ENCODE measurements around the gene AHI1. TPM values are rescaled to one million over a fixed set of nuclear protein-coding genes. Genes with fewer than 3 reads are reported as not detected.
A peak's percentile ranks its signal among the peaks of the same experiment; 100 is the strongest.

Gene AHI1
- total and polyA plus RNA-seq, 10 of the 15 experiments (the other 5 are each of a cell fraction or from before 2014, with no cell fraction given): 3.2 to 9.5 (median 4.6) TPM

DNA sequence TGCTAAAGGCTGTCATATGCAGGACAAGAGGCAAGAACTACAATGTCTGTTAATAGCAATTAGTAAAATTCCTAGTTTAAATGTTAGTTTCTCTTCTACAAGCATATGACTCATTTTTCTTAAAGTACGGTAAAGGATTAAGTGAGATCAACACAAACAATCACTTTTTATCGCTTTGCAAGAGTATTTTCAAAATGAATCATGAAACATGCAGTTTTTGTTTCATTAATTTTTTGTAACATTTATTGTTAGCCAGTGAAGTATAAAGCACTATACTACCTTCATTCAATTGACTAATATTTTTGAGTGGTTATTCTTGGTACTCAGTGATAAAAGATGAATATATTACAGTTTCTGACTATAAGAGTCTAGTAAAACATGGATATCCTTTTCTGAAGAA, 138.6 kb downstream of the AHI1 start:
- FAIRE-seq: no peak
- Histone ChIP-seq H3K27ac (ENCODE audit: control insufficient read depth, insufficient read depth) (no peak overlapping the region), H3K9ac (ENCODE audit: control insufficient read depth, insufficient read depth, low read length) (no peak overlapping the region), H3K4me2 (ENCODE audit: control insufficient read depth, insufficient read depth) (no peak overlapping the region), H3K9me3 (replicated peaks; ENCODE audit: control insufficient read depth, insufficient read depth, low read length) (no peaks in the 10 kb centered on the region), H3K27me3 (replicated peaks in 1 of 2; ENCODE audit: control insufficient read depth in 2 of 2, insufficient read depth in 2 of 2, low read length in 1 of 2) (no peaks in the 10 kb centered on the region), H3K4me1 (ENCODE audit: control insufficient read depth, insufficient read depth, low read length) (no peaks in the 10 kb centered on the region), H2AFZ (ENCODE audit: control insufficient read depth, low read depth, low read length) (no peak overlapping the region), H3K36me3 (ENCODE audit: control insufficient read depth in 2 of 2, insufficient read depth in 2 of 2, low read length in 1 of 2) (no peaks in the 10 kb centered on the region), H3K4me3 (no peak overlapping the region), H4K20me1 (ENCODE audit: control insufficient read depth, insufficient read depth) (no peaks in the 10 kb centered on the region), H3K79me2 (ENCODE audit: control insufficient read depth, insufficient read depth, low read length) (no peaks in the 10 kb centered on the region)
- DNase-seq (ENCODE audit: low read depth, low spot score): no peak
- ChIA-PET POLR2A (no interaction called here), CTCF (no interaction called here), SMC1A (ENCODE audit: uncharacterized antibody, unreplicated experiment) (no interaction called here), RAD21 (ENCODE audit: unreplicated experiment) (no interaction called here)
- TF ChIP-seq TCF12 (IDR thresholded peaks at IDR 0.05; ENCODE audit: low read depth, low read length): no peak
- TF ChIP-seq JUNB (IDR thresholded peaks at IDR 0.05): peak; percentile 44; the same call in 1 of the 2 replicates
- WGBS (ENCODE audit: insufficient coverage, insufficient replicate concordance, low lambda C conversion rate, missing lambda C conversion rate): 46% methylated on average over 2 of the region's 2 CpGs
- in situ Hi-C loops (cut with MboI) (no loop called here), intact Hi-C loops (cut with micrococcal nuclease; ENCODE audit: unreplicated experiment) (no loop called here)
- no TSS peak for BruUV-seq (replicated peaks)
- ATAC-seq: peak; percentile 57

DNA sequence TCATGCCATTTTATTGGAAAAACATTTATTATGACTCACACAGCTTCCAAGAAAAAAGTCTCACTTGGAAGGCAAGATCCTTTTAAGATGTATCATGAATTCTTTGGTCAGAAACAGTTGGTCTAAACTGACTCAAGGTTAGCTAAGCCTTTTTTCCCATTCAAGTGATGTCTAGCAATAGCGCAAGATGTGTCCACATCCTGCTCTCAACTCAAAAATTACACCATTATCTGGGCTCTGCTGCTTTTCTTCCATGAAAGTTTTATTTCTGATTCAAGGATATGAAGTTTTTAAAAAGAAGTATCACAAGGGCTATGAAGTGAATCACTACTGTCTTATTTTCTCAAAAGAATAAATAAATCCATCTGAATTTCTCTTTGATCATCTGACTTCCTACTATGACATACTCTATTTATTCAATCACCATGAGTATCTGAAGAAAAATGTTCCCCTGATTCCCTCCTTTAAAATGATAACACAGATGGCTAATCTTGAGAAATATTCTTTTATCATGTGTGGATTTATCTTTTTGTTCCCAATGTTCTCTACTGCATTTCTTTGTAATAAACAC, 139.2 kb downstream of the AHI1 start:
- no peak for ATAC-seq
- no peaks in the 10 kb centered on the region for H3K4me1 ChIP-seq (ENCODE audit: control insufficient read depth, insufficient read depth, low read length)
- H3K9me3 ChIP-seq (replicated peaks; ENCODE audit: control insufficient read depth, insufficient read depth, low read length): no peaks in the 10 kb centered on the region
- no peaks in the 10 kb centered on the region for H3K27me3 ChIP-seq (replicated peaks in 1 of 2; ENCODE audit: control insufficient read depth in 2 of 2, insufficient read depth in 2 of 2, low read length in 1 of 2)
- no peaks in the 10 kb centered on the region for H4K20me1 ChIP-seq (ENCODE audit: control insufficient read depth, insufficient read depth)
- no peak for FAIRE-seq
- H3K27ac ChIP-seq (ENCODE audit: control insufficient read depth, insufficient read depth): no peak overlapping the region
- SMC1A ChIA-PET (ENCODE audit: uncharacterized antibody, unreplicated experiment): no interaction called here
- CTCF ChIA-PET: no interaction called here
- no peaks in the 10 kb centered on the region for H3K36me3 ChIP-seq (ENCODE audit: control insufficient read depth in 2 of 2, insufficient read depth in 2 of 2, low read length in 1 of 2)
- no peak for DNase-seq (ENCODE audit: low read depth, low spot score)
- no peak overlapping the region for H3K4me2 ChIP-seq (ENCODE audit: control insufficient read depth, insufficient read depth)
- RAD21 ChIA-PET (ENCODE audit: unreplicated experiment): no interaction called here
- H3K79me2 ChIP-seq (ENCODE audit: control insufficient read depth, insufficient read depth, low read length): no peaks in the 10 kb centered on the region
- 95% methylated on average over 1 of the region's 1 CpG for WGBS (ENCODE audit: insufficient coverage, insufficient replicate concordance, low lambda C conversion rate, missing lambda C conversion rate)
- H3K4me3 ChIP-seq: no peak overlapping the region
- no peak overlapping the region for H3K9ac ChIP-seq (ENCODE audit: control insufficient read depth, insufficient read depth, low read length)
- no peak overlapping the region for H2AFZ ChIP-seq (ENCODE audit: control insufficient read depth, low read depth, low read length)
- no TSS peak for BruUV-seq (replicated peaks)
- POLR2A ChIA-PET: no interaction called here
- intact Hi-C loops (cut with micrococcal nuclease; ENCODE audit: unreplicated experiment) (no loop called here), in situ Hi-C loops (cut with MboI) (no loop called here)
- TF ChIP-seq TAF1 (IDR thresholded peaks at IDR 0.05; ENCODE audit: borderline replicate concordance, low read depth, low read length) (no peak), SIN3A (IDR thresholded peaks at IDR 0.05; ENCODE audit: low read depth, low read length) (no peak), NFYB (IDR thresholded peaks at IDR 0.05; ENCODE audit: insufficient read depth, low read depth, low read length) (no peak), FOS (IDR thresholded peaks at IDR 0.05; ENCODE audit: borderline replicate concordance, extremely low read depth, insufficient read length) (no peak), ZNF274 (IDR thresholded peaks at IDR 0.05; ENCODE audit: insufficient read depth, insufficient read length) (no peak)
- TF ChIP-seq, protein P1, sequence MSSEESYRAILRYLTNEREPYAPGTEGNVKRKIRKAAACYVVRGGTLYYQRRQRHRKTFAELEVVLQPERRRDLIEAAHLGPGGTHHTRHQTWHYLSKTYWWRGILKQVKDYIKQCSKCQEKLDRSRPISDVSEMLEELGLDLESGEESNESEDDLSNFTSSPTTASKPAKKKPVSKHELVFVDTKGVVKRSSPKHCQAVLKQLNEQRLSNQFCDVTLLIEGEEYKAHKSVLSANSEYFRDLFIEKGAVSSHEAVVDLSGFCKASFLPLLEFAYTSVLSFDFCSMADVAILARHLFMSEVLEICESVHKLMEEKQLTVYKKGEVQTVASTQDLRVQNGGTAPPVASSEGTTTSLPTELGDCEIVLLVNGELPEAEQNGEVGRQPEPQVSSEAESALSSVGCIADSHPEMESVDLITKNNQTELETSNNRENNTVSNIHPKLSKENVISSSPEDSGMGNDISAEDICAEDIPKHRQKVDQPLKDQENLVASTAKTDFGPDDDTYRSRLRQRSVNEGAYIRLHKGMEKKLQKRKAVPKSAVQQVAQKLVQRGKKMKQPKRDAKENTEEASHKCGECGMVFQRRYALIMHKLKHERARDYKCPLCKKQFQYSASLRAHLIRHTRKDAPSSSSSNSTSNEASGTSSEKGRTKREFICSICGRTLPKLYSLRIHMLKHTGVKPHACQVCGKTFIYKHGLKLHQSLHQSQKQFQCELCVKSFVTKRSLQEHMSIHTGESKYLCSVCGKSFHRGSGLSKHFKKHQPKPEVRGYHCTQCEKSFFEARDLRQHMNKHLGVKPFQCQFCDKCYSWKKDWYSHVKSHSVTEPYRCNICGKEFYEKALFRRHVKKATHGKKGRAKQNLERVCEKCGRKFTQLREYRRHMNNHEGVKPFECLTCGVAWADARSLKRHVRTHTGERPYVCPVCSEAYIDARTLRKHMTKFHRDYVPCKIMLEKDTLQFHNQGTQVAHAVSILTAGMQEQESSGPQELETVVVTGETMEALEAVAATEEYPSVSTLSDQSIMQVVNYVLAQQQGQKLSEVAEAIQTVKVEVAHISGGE (CRISPR knock-in tag; IDR thresholded peaks at IDR 0.05): no peak
- TF ChIP-seq, protein P2, sequence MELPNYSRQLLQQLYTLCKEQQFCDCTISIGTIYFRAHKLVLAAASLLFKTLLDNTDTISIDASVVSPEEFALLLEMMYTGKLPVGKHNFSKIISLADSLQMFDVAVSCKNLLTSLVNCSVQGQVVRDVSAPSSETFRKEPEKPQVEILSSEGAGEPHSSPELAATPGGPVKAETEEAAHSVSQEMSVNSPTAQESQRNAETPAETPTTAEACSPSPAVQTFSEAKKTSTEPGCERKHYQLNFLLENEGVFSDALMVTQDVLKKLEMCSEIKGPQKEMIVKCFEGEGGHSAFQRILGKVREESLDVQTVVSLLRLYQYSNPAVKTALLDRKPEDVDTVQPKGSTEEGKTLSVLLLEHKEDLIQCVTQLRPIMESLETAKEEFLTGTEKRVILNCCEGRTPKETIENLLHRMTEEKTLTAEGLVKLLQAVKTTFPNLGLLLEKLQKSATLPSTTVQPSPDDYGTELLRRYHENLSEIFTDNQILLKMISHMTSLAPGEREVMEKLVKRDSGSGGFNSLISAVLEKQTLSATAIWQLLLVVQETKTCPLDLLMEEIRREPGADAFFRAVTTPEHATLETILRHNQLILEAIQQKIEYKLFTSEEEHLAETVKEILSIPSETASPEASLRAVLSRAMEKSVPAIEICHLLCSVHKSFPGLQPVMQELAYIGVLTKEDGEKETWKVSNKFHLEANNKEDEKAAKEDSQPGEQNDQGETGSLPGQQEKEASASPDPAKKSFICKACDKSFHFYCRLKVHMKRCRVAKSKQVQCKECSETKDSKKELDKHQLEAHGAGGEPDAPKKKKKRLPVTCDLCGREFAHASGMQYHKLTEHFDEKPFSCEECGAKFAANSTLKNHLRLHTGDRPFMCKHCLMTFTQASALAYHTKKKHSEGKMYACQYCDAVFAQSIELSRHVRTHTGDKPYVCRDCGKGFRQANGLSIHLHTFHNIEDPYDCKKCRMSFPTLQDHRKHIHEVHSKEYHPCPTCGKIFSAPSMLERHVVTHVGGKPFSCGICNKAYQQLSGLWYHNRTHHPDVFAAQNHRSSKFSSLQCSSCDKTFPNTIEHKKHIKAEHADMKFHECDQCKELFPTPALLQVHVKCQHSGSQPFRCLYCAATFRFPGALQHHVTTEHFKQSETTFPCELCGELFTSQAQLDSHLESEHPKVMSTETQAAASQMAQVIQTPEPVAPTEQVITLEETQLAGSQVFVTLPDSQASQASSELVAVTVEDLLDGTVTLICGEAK (IDR thresholded peaks at IDR 0.05; ENCODE audit: borderline replicate concordance): no peak

Measured in GM12878 (cell line).